ENCODE data around the gene TJP1. TPM values are rescaled to one million over a fixed set of nuclear protein-coding genes. Genes with fewer than 3 reads are reported as not detected.
"Not testable (repeated sequence)": the region's sequence is repeated elsewhere in the genome, so short reads cannot be mapped to it uniquely, and the experiment has no call there.

Gene TJP1
- total RNA-seq, 2 donors from 2014 or later: 91.3 to 101 TPM

GRCh38 chr15:29811691-29812383, 10.4 kb downstream of the TJP1 start:
- DNase-seq (ENCODE audit: low spot score): no peak
- intact Hi-C loops (cut with DNase I): loop anchor here in 1 of 2 donors (10.0 kb wide), 1 partner anchor 47 kb away; no protein-coding TSS in a partner anchor

- intact Hi-C loops (cut with DNase I): no loop called here
- no peak for DNase-seq (ENCODE audit: low spot score)
These were observed 16.6 kb downstream of the TJP1 start for GRCh38 chr15:29805708-29806104.

GRCh38 chr15:29805043-29805707, 17.1 kb downstream of the TJP1 start:
- DNase-seq (ENCODE audit: low spot score): no peak
- intact Hi-C loops (cut with DNase I): no loop called here

DNA sequence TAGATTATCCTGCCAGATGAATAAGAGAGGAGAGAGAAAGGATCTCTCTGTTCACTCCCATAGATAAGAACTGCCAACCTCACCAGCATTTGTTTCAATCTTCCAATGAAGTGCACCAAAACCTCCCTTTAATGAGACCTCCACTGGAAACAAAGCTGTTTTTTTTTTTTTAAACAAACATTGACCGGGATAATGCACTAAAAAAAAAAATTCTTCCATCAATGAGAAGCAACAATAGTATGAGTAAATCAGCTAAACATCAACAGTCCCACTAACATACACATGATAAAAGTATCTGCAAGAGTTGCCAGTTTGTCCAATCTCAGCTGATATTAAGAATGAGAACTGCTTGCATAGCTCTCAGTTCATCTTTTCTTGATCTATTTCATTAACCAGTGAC, 19.9 kb downstream of the TJP1 start:
- intact Hi-C loops (cut with DNase I): no loop called here
- no peak for DNase-seq (ENCODE audit: low spot score)

DNA sequence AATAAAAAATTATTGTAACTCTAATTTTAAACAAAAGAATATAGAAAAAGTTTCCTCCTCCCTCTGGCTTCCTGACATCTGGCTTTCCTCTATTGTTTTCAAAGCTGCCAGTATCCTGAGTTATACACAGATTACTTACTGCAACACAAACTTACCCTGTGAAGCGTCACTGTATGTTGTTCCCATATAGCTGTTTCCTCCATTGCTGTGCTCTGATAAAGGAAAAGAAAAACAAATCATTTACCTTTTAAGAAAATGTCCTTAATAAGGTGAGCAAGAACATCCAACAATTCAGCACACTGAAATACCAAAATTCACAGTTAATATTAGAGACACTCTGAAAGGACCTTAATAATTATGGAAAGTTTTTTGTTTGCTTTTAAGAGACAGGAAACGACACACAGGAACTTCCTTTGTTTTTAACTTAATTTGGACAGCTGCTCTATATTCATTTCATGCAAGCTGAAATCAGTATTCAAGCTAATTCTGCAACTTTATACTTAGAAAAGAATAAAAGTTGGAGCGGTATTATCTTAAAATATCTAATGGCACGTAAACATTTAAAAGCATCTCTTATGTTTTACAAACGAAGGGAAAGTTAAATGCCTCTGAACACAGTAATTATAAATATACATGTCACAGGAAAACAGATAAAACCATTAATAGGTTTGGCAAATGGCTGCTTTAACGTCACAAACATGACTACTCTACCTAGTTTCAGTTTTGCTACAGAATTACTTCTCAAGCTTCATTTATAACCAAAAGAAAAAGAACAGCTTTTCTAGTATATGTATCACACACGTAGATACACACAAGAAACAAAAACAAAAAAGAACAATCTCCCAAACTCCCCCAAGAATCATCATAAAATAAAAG, 21.5 kb downstream of the TJP1 start:
- no peak for DNase-seq (ENCODE audit: low spot score)
- intact Hi-C loops (cut with DNase I): no loop called here

GRCh38 chr15:29799859-29800258, 22.4 kb downstream of the TJP1 start:
- intact Hi-C loops (cut with DNase I): no loop called here
- DNase-seq (ENCODE audit: low spot score): no peak

DNA sequence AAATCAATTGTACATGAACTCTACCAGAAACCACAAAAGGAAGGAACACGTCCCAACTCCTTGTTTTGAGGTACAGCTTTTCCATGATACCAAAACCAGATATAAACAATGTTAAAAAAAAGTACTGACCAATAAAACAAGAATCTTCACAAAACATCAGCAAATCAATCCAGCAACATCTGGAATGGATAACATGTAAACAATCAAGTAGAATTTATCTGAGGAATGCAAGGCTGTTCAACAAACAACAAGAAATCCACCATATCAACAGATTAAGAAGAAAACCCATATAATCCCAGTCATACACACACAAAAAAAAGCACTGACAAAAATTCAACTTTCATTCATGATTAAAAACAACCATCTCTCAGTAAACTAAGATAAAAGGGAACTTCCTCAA, 26.7 kb downstream of the TJP1 start:
- intact Hi-C loops (cut with DNase I): no loop called here

DNA sequence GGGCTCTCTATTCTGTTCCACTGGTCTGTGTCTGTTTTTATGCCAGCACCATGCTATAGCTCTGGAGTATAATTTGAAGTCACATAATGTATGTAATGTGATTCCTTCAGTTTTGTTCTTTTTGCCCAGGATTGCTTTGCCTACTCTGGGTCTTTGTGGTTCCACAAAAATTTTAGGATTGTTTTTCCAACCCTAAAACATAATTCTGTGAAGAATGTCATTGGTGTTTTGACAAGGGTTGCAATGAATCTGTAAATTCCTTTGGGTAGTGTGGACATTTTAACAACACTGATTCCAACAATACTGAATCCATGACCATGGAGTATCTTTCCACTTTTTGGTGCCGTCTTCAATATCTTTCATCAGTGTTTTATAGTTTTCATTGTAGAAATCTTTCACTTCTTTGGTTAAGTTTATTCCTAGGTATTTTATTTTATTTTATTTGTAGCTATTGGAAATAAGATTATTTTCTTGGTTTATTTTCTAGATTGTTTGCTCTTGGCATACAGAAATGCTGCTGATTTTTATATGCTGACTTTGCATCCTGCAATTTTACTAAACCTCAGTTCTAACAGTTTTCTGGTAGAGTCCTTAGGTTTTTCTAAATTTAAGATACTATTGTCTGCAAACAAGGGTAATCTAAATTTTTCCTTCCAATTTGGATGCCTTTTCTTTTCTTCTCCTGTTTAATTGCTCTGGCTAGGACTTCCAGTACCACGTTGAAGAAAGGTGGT, 29.7 kb downstream of the TJP1 start:
- no peak for DNase-seq (ENCODE audit: low spot score)
- intact Hi-C loops (cut with DNase I): no loop called here

More for the DNA sequence above, 26.7 kb downstream of the TJP1 start:
- no peak for DNase-seq (ENCODE audit: low spot score)

GRCh38 chr15:29790607-29791006, 31.7 kb downstream of the TJP1 start:
- DNase-seq (ENCODE audit: low spot score): no peak
- intact Hi-C loops (cut with DNase I): no loop called here

DNA sequence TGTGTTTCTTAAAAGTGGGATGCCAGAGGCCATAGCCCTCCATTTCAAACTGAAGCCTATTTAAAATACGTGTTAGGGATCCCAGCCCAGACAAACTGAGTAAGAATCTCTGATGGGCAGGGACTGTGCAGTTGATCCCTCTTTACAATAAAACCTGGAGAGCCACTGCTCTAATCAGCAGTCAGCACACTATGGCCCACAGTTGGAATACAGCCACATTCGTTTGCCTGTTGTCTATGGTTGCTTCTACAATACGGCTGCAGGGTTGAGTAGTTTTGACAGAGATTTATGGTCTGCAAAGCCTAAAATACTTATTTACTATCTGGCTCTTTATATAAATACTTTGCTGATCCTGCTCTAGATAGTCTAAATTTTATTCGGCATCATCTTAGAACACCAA, 32.4 kb downstream of the TJP1 start:
- no peak for DNase-seq (ENCODE audit: low spot score)
- intact Hi-C loops (cut with DNase I): no loop called here

DNA sequence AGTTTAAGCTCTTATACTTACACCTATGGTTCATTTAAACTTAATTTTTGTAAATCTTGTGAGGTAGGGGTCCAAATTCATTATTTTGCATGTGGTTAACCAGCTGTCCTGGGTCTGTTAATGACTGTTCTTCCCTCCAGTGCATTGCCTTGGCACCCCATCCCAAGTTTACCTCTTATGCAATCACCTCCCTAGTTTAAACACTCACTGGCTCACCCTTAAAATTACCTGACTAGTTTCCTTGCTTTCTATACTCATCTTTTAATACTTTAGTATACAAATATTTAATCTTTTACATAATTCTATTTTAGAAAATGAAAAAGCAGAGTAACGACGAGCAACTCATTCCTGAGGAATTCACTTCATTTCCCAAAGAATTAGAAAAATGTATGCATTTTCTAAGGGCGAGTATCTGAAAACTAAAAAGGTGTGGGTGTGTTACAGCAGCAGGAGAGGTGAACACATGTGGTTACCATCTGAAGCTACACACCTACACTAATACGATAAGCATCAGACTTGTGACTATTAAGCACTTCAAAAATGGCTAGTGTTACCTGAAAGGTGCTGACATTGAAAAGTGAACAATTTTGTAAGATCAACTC, 33.7 kb downstream of the TJP1 start:
- intact Hi-C loops (cut with DNase I): no loop called here
- DNase-seq (ENCODE audit: low spot score): no peak

- intact Hi-C loops (cut with DNase I): no loop called here
- no peak for DNase-seq (ENCODE audit: low spot score)
These were observed 34.5 kb downstream of the TJP1 start for GRCh38 chr15:29787767-29788166.

DNA sequence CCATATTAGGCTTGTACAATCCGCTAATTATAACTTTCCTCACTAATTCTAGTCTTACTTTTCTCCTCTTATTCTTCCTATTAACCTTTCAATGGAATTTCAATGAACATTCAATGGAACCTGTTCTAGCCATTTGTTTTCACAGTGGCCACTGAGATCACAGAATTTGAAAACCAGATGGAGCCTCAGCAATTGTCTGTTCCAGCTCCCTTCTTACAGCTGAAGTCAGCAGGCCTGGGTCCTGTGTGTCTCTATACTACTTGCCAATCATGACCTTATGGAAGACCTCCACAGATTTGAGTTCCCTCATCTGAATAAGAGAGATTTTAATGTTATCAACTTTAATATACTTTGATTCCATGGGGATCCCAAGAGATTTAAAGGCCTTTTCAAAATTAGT, 36.6 kb downstream of the TJP1 start:
- intact Hi-C loops (cut with DNase I): no loop called here

GRCh38 chr15:29785136-29785535, 37.1 kb downstream of the TJP1 start:
- no peak for DNase-seq (ENCODE audit: low spot score)
- intact Hi-C loops (cut with DNase I): no loop called here

More for the DNA sequence above, 36.6 kb downstream of the TJP1 start:
- DNase-seq (ENCODE audit: low spot score): no peak

- DNase-seq (ENCODE audit: low spot score): no peak
- intact Hi-C loops (cut with DNase I): no loop called here
These were observed 37.9 kb downstream of the TJP1 start for GRCh38 chr15:29784413-29784812.

DNA sequence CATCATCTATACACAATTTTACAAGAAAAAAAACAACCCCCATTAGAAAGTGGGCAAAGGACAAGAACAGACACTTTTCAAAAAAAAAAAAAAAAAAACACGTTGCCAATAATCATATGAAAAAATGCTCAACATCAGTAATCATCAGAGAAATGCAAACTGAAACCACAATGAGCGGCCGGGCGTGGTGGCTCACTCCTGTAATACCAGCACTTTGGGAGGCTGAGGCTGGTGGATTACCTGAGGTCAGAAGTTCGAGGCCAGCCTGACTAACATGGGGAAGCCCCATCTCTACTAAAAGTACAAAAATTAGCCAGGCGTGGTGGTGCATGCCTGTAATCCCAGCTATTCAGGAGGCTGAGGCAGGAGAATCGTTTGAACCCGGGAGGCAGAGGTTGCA, 39.5 kb downstream of the TJP1 start:
- intact Hi-C loops (cut with DNase I); DNase-seq (ENCODE audit: low spot score): not testable (repeated sequence)

- DNase-seq (ENCODE audit: low spot score): no peak
- intact Hi-C loops (cut with DNase I): no loop called here
These were observed 43.9 kb downstream of the TJP1 start for GRCh38 chr15:29778382-29778781.

DNA sequence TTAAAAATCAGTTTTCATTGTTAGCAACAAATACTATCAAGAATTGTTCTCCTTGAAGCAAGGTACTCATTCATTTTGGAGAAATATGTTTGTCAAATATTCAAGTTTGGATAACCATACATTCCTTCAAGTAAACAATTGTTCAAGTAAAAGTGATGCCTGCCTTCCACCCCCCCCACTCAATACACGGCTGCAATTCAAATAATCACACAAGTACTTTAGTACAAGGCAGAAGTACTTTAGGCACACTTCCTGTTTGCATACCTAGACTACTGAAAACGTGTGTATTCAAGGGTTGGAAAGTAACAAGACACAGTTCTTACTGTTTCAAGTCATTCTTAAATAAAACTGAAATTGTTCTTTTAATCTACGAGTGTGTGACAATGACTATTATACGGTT, 45.4 kb downstream of the TJP1 start:
- intact Hi-C loops (cut with DNase I): no loop called here
- no peak for DNase-seq (ENCODE audit: low spot score)

GRCh38 chr15:29774900-29775299, 47.4 kb downstream of the TJP1 start:
- intact Hi-C loops (cut with DNase I): no loop called here
- no peak for DNase-seq (ENCODE audit: low spot score)

Data from posterior vena cava (tissue), 2 donors.